ENCODE results near the gene COMP.
"Not testable (repeated sequence)": the region's sequence is repeated elsewhere in the genome, so short reads cannot be mapped to it uniquely, and the experiment has no call there.

COMP gene

GRCh38 chr19:18745931-18746330 is 45.2 kb downstream of the COMP start:
- no peak for DNase-seq (ENCODE audit: low spot score)

DNA sequence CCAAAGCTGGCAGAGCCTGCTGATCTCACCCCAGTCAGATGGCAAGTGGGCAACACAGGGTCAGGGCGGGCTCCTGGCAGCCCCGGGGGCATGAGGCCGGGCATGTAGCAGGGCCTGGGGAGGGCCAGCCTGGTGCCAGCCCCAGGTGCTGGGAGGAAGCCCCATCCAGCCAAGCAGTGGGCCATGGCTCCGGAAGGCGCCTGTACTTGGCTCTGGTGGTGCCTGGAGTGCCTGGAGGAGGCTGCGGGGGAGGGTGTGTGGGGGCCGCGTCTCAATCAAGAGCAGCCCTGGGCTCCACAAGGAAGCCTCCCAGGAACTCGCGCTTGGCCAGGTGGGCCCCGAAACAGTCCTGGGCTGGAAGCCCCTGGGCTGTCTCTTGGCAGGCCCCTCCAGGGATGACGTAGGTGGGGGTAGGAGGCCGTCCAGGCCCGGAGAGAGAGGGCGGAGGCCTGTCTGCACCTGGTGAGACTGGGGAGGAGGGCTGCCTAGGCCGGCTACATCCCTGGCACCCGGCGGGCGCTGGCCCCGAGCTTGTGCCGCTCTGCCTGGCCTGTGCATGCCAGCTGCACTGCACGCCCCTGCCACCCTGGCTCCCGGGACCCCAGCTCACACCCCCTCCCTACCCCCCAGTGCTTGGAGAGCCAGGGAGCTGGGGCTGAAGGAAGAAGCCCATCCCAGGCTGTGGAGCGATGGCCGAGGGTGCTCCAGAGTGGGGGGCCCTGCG is 45.9 kb downstream of the COMP start:
- no peak for DNase-seq (ENCODE audit: low spot score)

DNA sequence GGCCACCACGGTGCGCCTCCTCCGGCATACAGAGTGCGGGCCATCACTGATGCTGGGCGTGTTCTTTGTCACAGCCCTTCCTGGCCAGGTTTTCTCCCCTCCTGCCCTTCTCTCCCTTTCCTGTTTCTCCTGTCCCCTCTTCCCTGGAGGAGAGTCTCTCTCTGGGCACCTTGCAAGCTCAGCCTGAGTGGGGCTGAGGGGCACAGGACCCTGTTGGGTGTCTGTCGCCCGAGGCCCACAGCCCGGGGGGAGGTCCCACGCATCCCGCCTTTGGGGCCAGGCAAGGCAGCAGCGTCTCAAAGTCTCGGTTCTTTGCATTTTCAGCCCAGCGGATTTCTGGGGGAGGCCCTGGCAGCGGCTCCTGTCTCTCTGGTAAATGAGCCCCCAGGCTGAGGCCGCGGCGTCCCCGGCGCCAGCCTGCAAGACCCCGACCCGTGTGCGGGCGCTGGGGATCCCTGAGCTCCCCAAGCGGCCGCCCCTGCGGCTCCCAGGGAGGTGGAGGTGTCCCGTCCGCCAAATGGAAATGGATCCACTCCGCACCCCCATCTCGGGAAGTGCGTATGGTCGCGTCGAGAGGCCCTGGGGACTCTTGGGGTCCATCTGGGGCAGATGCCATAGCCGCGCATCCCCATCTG is 47.2 kb downstream of the COMP start:
- DNase-seq (ENCODE audit: low spot score) = no peak

- DNase-seq (ENCODE audit: low spot score) = peak; percentile 65
Measured at GRCh38 chr19:18742838-18743783, 48.0 kb downstream of the COMP start.

DNA sequence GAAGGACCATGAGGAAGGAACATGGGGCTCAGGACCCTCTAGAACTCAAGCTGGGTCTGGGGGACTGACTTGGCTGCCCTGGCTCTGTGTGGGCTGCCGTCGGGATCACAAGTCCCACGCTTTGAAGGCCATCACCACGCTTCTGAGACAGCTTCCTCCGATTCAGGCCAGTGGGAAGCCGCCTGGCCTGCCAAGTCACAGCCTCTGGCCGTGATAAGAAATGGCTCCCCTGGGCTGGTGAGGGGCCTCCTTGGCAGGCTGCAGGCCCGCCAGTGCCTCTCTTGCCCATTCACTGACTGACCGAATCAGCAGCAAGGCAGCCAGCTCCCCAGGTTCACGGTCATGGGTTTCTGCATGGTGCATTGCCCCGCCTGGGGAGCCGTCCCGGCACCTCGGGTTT is 48.8 kb downstream of the COMP start:
- no peak for DNase-seq (ENCODE audit: low spot score)

GRCh38 chr19:18741124-18742121 is 49.7 kb downstream of the COMP start:
- no peak for DNase-seq (ENCODE audit: low spot score)

DNA sequence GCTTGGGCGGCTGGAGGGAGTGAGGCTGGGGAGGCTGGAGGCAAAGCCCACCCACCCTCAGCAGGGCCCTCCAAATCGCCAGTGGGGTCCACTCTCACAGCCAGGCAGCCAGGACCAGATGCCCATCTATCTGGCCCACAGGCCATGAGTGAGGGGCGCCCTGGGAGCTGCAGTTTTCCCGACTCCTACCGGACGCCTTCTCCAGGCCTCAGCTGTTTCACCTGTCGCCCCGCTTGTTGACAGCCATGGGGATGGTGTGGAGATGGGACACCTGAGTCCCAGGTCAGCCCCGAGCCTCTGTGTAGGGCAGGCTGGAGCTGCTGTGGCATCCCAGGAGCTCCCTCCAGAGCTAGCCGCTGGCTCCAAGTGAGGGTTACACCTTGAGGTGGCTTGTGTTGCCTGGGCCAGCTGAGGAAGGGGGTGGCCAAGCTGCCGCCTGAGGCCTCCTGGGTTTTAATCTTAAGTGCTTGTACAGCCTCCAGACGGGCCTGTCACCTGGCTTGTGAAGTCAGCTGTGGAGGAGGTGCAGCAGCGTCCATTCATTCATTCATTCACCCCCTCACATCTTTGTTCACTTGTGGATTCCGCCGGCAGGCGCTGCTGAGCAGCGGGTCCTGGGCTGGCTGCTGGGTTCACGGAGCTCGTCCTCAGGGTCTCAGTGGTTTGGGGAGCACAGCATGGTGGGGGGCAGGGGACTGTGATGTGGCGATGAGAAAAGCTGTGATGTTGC is 52.0 kb downstream of the COMP start:
- no peak for DNase-seq (ENCODE audit: low spot score)

DNA sequence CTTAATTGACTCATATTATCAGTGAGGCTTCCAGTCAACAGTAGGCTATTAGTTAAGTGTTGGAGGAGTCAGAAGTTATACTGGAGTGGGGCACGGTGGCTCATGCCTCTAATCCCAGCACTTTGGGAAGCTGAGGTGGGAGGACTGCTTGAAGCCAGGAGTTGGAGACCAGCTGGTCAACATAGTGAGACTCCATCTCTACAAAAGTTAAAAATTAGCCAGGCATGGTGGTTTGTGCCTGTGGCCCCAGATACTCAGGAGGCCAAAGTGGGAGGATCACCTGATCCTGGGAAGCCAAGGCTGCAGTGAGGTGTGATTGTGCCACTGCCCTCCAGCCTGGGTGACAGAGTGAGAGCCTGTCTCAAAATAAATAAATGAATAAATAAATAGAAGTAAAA is 53.2 kb downstream of the COMP start:
- no peak for DNase-seq (ENCODE audit: low spot score)

GRCh38 chr19:18737337-18737953 is 53.7 kb downstream of the COMP start:
- DNase-seq (ENCODE audit: low spot score) = no peak

DNA sequence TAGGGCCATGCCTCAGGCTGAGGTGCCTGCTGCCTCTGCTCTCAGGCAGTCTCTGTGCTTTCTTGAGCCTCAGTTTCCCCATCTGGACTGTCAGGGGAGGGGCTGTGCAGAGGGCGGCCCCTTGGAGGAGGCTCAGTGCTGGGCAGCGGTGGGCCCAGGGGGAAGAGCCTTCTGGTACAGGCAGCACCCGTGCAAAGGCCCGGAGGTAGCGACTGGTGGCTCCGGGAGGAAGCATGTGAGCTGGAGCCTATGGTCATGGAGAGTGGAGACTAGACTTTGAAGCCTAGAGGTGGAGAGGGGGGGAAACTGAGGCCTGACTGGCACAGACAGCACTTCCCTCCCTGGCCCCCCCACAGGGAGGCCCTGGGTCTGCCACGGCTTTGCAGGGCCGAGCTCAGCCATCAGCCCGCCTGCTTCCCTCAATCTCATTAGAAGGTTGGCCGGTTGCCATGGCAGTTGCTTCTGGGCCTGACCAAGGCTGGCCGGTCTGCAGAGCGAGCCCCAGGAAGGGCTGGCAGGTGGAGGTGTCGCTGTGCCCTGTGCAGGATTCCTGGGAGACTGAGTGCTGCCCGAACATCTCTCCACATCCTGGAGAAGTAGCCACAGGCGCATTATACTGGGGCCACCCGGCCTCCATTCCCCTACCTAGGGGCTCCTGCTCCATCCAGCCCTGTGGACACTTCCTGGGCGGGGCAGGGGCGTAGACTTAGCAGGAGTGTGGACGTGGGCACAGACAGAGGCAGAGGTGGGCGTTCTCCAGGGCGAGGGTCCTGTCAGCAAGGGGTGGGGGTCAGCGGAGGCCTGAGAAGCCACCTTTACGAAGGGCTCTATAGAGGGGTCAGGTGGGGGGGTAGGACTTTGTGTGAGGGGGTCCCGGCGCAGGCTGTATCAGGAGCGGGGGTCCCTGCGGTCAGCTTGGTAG is 54.4 kb downstream of the COMP start:
- no peak for DNase-seq (ENCODE audit: low spot score)

DNA sequence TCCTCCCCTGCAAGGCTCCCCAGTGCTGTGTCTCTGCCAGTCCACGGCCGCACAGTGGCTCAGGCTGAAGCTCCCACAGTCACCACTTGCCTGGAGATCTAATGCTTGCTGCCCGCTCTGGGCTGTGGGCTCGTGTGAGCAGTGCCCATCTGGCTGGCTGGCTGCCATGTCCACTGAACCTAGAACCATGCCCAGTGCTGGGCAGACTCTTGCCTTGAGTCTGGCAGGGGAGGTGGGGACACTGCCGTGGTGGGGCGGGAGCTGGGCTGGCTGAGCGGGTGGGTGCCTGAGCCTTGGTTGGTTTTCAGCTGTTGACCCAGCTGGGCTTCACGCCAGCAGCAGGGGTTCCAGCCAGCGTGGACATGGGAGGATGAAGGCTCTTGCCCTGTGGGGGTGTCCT is 55.4 kb downstream of the COMP start:
- DNase-seq (ENCODE audit: low spot score) = no peak

DNA sequence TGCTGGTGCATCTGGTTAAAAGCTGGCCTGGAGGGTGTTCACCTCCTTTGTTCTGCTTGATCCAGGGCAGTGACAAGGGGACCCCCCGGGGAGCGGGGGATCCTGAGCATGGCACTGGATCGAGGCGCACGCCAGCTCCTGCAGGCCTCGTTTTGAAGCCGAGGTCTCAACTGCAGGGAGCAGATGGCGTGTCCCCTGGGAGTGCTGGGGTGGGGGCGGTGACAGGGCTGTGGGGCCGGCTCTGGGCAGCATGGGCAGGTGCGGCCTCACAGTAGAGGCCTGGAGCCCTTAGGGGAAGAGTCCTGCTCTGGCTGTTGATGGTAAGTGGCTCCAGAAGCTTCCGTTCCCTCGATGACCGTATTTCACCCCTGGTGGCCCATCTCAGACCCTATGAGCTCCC is 55.8 kb downstream of the COMP start:
- DNase-seq (ENCODE audit: low spot score) = no peak

DNA sequence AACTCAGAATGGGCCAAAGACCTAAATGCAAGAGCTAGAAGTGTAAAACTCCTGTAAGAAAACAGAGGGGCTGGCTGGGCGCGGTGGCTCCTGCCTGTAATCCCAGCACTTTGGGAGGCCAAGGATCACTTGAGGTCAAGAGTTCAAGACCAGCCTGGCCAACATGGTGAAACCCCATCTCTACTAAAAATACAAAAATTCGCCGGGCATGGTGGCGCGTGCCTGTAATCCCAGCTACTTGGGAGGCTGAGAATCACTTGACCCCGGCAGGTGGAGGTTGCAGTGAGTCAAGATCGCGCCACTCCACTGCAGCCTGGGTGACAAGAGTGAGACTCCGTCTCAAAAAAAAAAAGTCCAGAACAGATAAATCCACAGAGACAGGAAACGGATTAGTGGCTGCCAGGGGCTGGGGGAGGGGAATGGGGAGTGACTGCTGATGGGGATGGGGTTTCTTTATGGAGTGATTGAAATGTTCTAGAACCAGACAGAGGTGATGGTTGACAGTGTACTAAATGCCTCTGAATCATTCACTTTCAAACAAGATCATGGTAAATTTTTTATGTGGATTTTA is 57.3 kb downstream of the COMP start:
- DNase-seq (ENCODE audit: low spot score) = not testable (repeated sequence)

DNA sequence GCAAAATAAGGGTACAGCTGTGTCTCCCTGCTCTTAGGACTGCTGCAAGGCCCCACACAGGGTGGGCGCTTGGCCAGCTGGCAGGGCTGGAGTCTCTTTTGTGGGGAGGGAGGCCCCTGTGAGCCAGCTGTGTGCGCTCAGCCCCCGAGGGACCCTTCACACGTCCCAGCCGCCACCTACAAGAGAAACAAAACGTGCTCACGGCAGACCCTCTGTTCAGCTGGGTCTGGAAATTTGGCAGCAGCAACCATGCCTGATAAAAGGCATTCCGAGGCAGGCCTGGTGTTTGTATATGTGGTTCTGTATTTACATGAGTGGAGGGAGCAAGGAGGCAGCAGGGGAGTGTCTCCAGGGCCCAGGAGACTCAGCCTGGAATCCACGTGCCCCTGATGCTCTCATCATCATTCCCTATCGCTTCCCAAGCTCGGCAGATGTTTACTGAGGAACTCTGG is 57.9 kb downstream of the COMP start:
- no peak for DNase-seq (ENCODE audit: low spot score)
